HepG2 (cell line): ENCODE results near the gene CALM1. TPM values are rescaled to one million over a fixed set of nuclear protein-coding genes. Genes with fewer than 3 reads are reported as not detected.
A peak's percentile ranks its signal among the peaks of the same experiment; 100 is the strongest.

Experiments
- ATF4 ChIP-seq, 2 experiments: fragments of 450-650 bp in 1 of 2; sonication (generic) in 1 of 2; formaldehyde crosslinking; IDR thresholded peaks; 2 replicates each; pipeline versions ENCODE4 v1.5.0 to v1.8.0; 2020 to 2022; ENCODE audit warnings: mild to moderate bottlenecking in 1 of 2, missing genetic modification reagents in 1 of 2
- DMAP1 ChIP-seq: IDR thresholded peaks from 2 replicates; pipeline ENCODE4 v1.6.1; 2016
- DNMT3B ChIP-seq: conservative IDR thresholded peaks from 2 replicates; pipeline ENCODE4 v1.6.1; 2016; ENCODE audit warnings: missing biosample characterization, control low read depth
- HOXA7 ChIP-seq: sonication (generic); formaldehyde crosslinking; IDR thresholded peaks from 2 replicates; pipeline ENCODE4 v1.8.1; 2022; ENCODE audit warnings: mild to moderate bottlenecking, missing genetic modification reagents, moderate library complexity
- NCOA5 ChIP-seq: sonication (generic); formaldehyde crosslinking; IDR thresholded peaks from 2 replicates; pipeline ENCODE4 v1.4.0; 2020; ENCODE audit warnings: missing genetic modification reagents
- NFRKB ChIP-seq: fragments of 450-650 bp; IDR thresholded peaks from 2 replicates; pipeline ENCODE4 v1.6.1; 2017
- PATZ1 ChIP-seq: sonication (generic); formaldehyde crosslinking; IDR thresholded peaks from 2 replicates; pipeline ENCODE4 v1.4.0; 2020; ENCODE audit warnings: missing genetic modification reagents
- PITX1 ChIP-seq: sonication (generic); formaldehyde crosslinking; IDR thresholded peaks from 2 replicates; pipeline ENCODE4 v1.5.1; 2020; ENCODE audit warnings: mild to moderate bottlenecking, missing genetic modification reagents
- POLR2G ChIP-seq: fragments of 200-400 bp; formaldehyde crosslinking; IDR thresholded peaks from 2 replicates; pipeline ENCODE4 v1.6.1; 2018; ENCODE audit warnings: mild to moderate bottlenecking, low read depth, low read length, moderate library complexity
- RXRA ChIP-seq: sonication (generic); formaldehyde crosslinking; IDR thresholded peaks from 2 replicates; pipeline ENCODE4 v1.5.1; 2020; ENCODE audit warnings: missing genetic modification reagents
- SIX4 ChIP-seq: sonication (generic); formaldehyde crosslinking; IDR thresholded peaks from 2 replicates; pipeline ENCODE4 v1.4.0; 2020; ENCODE audit warnings: missing genetic modification reagents
- SNAPC2 ChIP-seq: sonication (generic); formaldehyde crosslinking; IDR thresholded peaks from 2 replicates; pipeline ENCODE4 v1.8.1; 2022; ENCODE audit warnings: mild to moderate bottlenecking, missing genetic modification reagents
- STAT6 ChIP-seq: sonication (generic); formaldehyde crosslinking; IDR thresholded peaks from 2 replicates; pipeline ENCODE4 v1.4.0; 2020; ENCODE audit warnings: missing genetic modification reagents, mild to moderate bottlenecking, borderline replicate concordance
- TBX3 ChIP-seq: fragments of 450-650 bp; IDR thresholded peaks from 2 replicates; pipeline ENCODE4 v1.6.1; 2017; ENCODE audit warnings: antibody characterized with exemption, mild to moderate bottlenecking, inconsistent platforms, borderline replicate concordance
- TCF12 ChIP-seq, 2 experiments: fragments of 450-650 bp in 1 of 2; sonication (generic) in 1 of 2; formaldehyde crosslinking in 1 of 2; IDR thresholded peaks; 2 replicates each; pipeline versions ENCODE4 v1.6.1 to v1.8.0; 2017 to 2022; ENCODE audit warnings: antibody characterized with exemption in 1 of 2, mild to moderate bottlenecking in 1 of 2, missing genetic modification reagents in 1 of 2, moderate library complexity in 1 of 2
- ZNF691 ChIP-seq: sonication (generic); formaldehyde crosslinking; IDR thresholded peaks from 2 replicates; pipeline ENCODE4 v1.4.0; 2020; ENCODE audit warnings: missing genetic modification reagents, low read depth, mild to moderate bottlenecking, borderline replicate concordance
- ZSCAN5A ChIP-seq: sonication (generic); formaldehyde crosslinking; IDR thresholded peaks from 2 replicates; pipeline ENCODE4 v1.8.0; 2022; ENCODE audit warnings: mild to moderate bottlenecking, missing genetic modification reagents, borderline replicate concordance
- polyA plus RNA-seq, 8 experiments: library from polyadenylated mRNA; depleted of rRNA in 3 of 8; stranded (reverse) in 7 of 8; unstranded in 1 of 8; fragments of >200 nt; fragmentation: Illumina TruSeq in 4 of 8; extraction: Trizol in 4 of 8; gene quantifications; 2 replicates each; pipeline versions ENCODE4 v1.2.1 to v1.2.3, GENCODE V29; 2011 to 2016; ENCODE audit warnings: low read depth in 4 of 8, missing spikeins in 1 of 8, mixed read lengths in 1 of 8; ENCODE audit not compliant: insufficient read depth in 1 of 8
- total RNA-seq, 5 experiments: library from RNA; depleted of rRNA; stranded (reverse); fragments of >200 nt; fragmentation: Illumina TruSeq; extraction: Trizol; gene quantifications; 2 replicates each; pipeline ENCODE4 v1.2.3, GENCODE V29; 2016; ENCODE audit warnings: low read depth in 1 of 5

CALM1 gene
- total and polyA plus RNA-seq, 2 of the 13 experiments (the other 11 are each of a cell fraction or from before 2014, with no cell fraction given) = 110 to 238 TPM

GRCh38 chr14:90397425-90398314, 841 bp downstream of the CALM1 start (continued):
- TF ChIP-seq STAT6 (CRISPR knock-in tag) = no peak
- TF ChIP-seq ZNF691 = no peak
- no peak for TF ChIP-seq HOXA7
- TF ChIP-seq DNMT3B (CRISPR knock-in tag) = no peak
- TF ChIP-seq SIX4 (CRISPR knock-in tag) = no peak
- no peak for TF ChIP-seq RXRA (CRISPR knock-in tag)
- no peak for TF ChIP-seq NFRKB
- TF ChIP-seq ATF4 (CRISPR knock-in tag; IDR thresholded peaks at IDR 0.05) = no peak
- TF ChIP-seq PATZ1 (CRISPR knock-in tag) = peak; percentile 76
- TF ChIP-seq DMAP1 (CRISPR knock-in tag) = 0 out of 2 replicates have a peak, but pooled peaks have one; percentile 6
- TF ChIP-seq PITX1 (CRISPR knock-in tag) = no peak
- TF ChIP-seq POLR2G = peak; percentile 49
- TF ChIP-seq SNAPC2 = no peak
- no peak for TF ChIP-seq TBX3
- TF ChIP-seq TCF12 (IDR thresholded peaks at IDR 0.05) = no peak
- TF ChIP-seq TCF12 (CRISPR knock-in tag; IDR thresholded peaks at IDR 0.05) = no peak
- TF ChIP-seq NCOA5 (CRISPR knock-in tag) = no peak
- TF ChIP-seq ZSCAN5A = no peak
